ENCODE results near the gene EPSTI1.
"Not testable (repeated sequence)": the region's sequence is repeated elsewhere in the genome, so short reads cannot be mapped to it uniquely, and the experiment has no call there.

EPSTI1 gene

GRCh38 chr13:42894765-42895243, 97.2 kb downstream of the EPSTI1 start:
- no peak for DNase-seq (ENCODE audit: low read depth in 2 of 3, low spot score in 2 of 3)

- DNase-seq (ENCODE audit: low read depth in 2 of 3, low spot score in 2 of 3) = no peak
Measured at GRCh38 chr13:42893214-42893671, 98.8 kb downstream of the EPSTI1 start.

- no peak for DNase-seq (ENCODE audit: low read depth in 2 of 3, low spot score in 2 of 3)
Measured at GRCh38 chr13:42892760-42893159, 99.3 kb downstream of the EPSTI1 start.

GRCh38 chr13:42891591-42891990, 100.5 kb downstream of the EPSTI1 start:
- DNase-seq (ENCODE audit: low read depth in 2 of 3, low spot score in 2 of 3) = no peak

- DNase-seq (ENCODE audit: low read depth in 2 of 3, low spot score in 2 of 3) = no peak
Measured at GRCh38 chr13:42885325-42885724, 106.7 kb downstream of the EPSTI1 start.

- DNase-seq (ENCODE audit: low read depth in 2 of 3, low spot score in 2 of 3) = no peak
Measured at GRCh38 chr13:42883771-42884467, 108.1 kb downstream of the EPSTI1 start.

GRCh38 chr13:42883142-42883541, 108.9 kb downstream of the EPSTI1 start:
- no peak for DNase-seq (ENCODE audit: low read depth in 2 of 3, low spot score in 2 of 3)

- DNase-seq (ENCODE audit: low read depth in 2 of 3, low spot score in 2 of 3) = no peak
Measured at GRCh38 chr13:42880056-42880605, 111.9 kb downstream of the EPSTI1 start.

- no peak for DNase-seq (ENCODE audit: low read depth in 2 of 3, low spot score in 2 of 3)
Measured at GRCh38 chr13:42878721-42879120, 113.3 kb downstream of the EPSTI1 start.

GRCh38 chr13:42876887-42877545, 115.0 kb downstream of the EPSTI1 start:
- no peak for DNase-seq (ENCODE audit: low read depth in 2 of 3, low spot score in 2 of 3)

- DNase-seq (ENCODE audit: low read depth in 2 of 3, low spot score in 2 of 3) = no peak
Measured at GRCh38 chr13:42876270-42876714, 115.7 kb downstream of the EPSTI1 start.

GRCh38 chr13:42875475-42876269, 116.4 kb downstream of the EPSTI1 start:
- no peak for DNase-seq (ENCODE audit: low read depth in 2 of 3, low spot score in 2 of 3)

- no peak for DNase-seq (ENCODE audit: low read depth in 2 of 3, low spot score in 2 of 3)
Measured at GRCh38 chr13:42874221-42874620, 117.8 kb downstream of the EPSTI1 start.

- DNase-seq (ENCODE audit: low read depth in 2 of 3, low spot score in 2 of 3) = no peak
Measured at GRCh38 chr13:42873081-42873480, 119.0 kb downstream of the EPSTI1 start.

- no peak for DNase-seq (ENCODE audit: low read depth in 2 of 3, low spot score in 2 of 3)
Measured at GRCh38 chr13:42867232-42867631, 124.8 kb downstream of the EPSTI1 start.

GRCh38 chr13:42865768-42866102, 126.3 kb downstream of the EPSTI1 start:
- DNase-seq (ENCODE audit: low read depth in 2 of 3, low spot score in 2 of 3) = no peak

GRCh38 chr13:42864952-42865767, 126.9 kb downstream of the EPSTI1 start:
- no peak for DNase-seq (ENCODE audit: low read depth in 2 of 3, low spot score in 2 of 3)

GRCh38 chr13:42862370-42862769, 129.7 kb downstream of the EPSTI1 start:
- DNase-seq (ENCODE audit: low read depth in 2 of 3, low spot score in 2 of 3) = not testable (repeated sequence)

GRCh38 chr13:42860485-42860884, 131.6 kb downstream of the EPSTI1 start:
- DNase-seq (ENCODE audit: low read depth in 2 of 3, low spot score in 2 of 3) = no peak

GRCh38 chr13:42859760-42860159, 132.3 kb downstream of the EPSTI1 start:
- DNase-seq (ENCODE audit: low read depth in 2 of 3, low spot score in 2 of 3) = no peak

- no peak for DNase-seq (ENCODE audit: low read depth in 2 of 3, low spot score in 2 of 3)
Measured at GRCh38 chr13:42855410-42855809, 136.6 kb downstream of the EPSTI1 start.

Data from activated CD8-positive, alpha-beta memory T cell treated with anti-CD3 and anti-CD28 coated beads for 48 hours (primary cell).